ENCODE measurements around the gene PSME1.
"Not testable (repeated sequence)": the region's sequence is repeated elsewhere in the genome, so short reads cannot be mapped to it uniquely, and the experiment has no call there.

Gene PSME1

DNA sequence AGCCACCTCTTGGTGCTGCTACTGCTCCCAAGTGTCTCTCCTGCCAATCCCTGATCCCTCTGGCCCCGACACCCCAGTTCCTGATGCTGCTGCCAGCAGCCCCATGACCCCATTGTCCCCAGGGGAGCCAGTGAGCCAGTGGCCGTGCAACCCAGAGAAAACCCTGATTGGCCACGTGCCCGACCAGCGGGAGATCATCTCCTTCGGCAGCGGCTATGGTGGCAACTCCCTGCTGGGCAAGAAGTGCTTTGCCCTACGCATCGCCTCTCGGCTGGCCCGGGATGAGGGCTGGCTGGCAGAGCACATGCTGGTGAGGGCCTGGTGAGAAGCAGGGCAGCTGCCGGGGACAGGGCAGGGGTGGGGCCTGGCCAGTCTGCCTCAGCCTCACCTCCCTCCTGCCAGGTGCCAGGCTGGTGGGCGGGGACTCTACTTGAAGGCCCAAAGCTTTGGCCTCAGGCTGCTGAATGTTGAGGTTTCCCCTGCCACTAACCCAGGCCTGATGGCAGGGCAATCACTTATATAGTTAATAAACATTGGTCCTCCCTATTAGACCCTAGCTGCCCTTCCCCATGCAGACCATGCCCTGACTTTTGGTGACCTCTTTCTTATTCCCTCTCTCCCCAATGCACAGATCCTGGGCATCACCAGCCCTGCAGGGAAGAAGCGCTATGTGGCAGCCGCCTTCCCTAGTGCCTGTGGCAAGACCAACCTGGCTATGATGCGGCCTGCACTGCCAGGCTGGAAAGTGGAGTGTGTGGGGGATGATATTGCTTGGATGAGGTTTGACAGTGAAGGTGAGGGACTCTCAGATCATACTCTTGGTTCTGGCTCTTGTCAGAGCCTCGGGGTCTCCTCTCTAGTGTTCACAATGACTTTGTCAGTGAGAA lies 36.8 kb upstream of the PSME1 start:
- Mint-ChIP-seq H3K36me3 (peaks cover 21% of the 10 kb centered on the region), H3K4me3 (no peak overlapping the region), H3K27me3 (no peaks in the 10 kb centered on the region), H3K9me3 (no peaks in the 10 kb centered on the region), H3K27ac (peak overlapping the region; percentile 65), H3K4me1 (peaks cover 17% of the 10 kb centered on the region)

DNA sequence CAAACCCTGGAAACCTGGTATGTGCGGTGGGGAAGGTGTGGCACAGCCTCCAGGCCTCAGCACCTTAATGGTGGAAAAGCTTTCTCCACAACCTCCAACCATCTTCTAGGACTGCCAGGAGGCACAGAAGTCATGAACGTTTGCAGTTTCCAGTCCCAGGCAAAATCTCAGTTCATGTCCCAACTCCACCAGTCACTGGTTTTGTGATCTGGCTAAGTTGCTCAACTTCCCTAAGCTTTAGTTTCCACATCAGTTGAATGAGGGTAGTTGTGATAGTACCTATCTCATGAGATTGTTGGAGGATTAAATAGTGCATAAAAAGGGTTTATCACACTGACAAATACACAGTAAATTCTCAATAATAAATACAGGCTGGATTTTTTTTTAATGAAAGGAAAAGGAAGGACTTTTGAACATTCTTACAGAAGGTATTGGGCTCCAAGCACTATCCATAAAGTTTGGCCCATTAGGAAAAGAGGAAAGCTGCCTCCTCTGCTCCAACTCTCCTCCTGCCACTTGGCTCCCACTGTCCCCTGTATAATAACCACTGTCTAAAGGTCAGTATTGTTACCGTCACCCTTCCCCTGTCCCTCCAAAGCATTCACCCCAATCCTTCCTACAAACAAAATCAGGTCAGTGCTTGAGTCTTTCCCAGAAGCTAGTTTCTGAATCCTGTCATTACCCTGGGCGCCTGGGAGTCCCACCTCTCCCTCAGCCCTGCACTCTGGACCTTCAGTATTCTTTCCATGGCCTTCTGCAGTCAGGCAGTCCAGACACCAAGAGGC lies 35.6 kb upstream of the PSME1 start:
- H3K4me3 Mint-ChIP-seq, result no peak overlapping the region
- H3K27me3 Mint-ChIP-seq, result no peaks in the 10 kb centered on the region
- H3K4me1 Mint-ChIP-seq, result peaks cover 12% of the 10 kb centered on the region
- H3K36me3 Mint-ChIP-seq, result peaks cover 23% of the 10 kb centered on the region
- H3K27ac Mint-ChIP-seq, result no peak overlapping the region
- H3K9me3 Mint-ChIP-seq, result no peaks in the 10 kb centered on the region

DNA sequence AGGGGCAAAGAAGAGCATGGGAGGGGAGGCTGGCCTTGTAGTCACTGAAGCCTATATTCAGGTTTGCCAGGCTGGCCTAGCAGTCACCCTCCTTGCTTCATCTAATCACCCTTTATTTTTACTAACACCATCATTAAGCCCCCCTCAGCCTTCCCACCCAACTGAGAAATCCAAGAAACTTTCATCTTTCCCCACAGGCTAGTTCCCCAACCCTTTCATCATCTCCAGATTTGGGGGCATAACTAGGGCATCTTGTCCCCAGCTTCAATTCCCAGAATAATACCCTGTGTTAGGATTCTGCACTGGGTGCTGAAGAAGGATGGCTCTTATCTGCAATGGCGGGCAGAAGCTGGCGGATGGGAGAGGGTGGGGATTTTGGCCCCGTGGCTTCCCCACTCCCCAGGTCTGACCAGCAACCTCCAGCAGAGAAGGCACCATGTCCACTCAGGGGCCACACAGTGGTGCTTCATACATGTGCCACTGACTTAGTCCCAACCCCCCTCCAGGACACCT lies 35.0 kb upstream of the PSME1 start:
- Mint-ChIP-seq H3K4me1 (peaks cover 8% of the 10 kb centered on the region), H3K27me3 (no peaks in the 10 kb centered on the region), H3K9me3 (no peaks in the 10 kb centered on the region), H3K36me3 (peaks cover 22% of the 10 kb centered on the region), H3K27ac (no peak overlapping the region), H3K4me3 (no peak overlapping the region)

DNA sequence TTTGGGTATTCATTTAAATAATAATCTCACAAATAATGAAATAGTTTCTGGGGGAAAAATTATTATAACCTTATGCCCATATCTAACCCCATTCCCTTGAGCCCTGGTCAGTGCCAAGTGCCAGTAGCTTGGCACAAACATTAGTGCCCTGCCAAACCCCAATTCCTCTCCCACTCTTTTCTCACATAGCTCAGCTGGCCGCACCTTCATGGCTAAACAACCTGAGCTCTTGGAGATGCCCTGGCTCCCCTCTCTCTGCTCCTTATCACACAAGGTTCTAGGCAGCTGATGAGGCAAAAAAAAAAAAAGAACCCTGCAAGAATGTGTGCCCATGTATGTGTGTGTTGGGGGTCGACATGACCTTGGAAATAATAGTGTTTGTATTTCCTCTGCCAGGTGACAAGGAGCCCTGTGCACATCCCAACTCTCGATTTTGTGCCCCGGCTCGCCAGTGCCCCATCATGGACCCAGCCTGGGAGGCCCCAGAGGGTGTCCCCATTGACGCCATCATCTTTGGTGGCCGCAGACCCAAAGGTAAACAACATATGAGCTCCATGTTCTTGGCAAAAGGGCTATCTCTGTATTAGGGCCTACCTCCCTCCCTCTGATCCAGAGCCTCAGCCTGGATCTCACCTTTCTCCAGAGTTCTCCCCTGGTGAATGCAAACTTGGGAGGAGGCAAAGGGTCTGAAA lies 33.5 kb upstream of the PSME1 start:
- Mint-ChIP-seq H3K27me3 (no peaks in the 10 kb centered on the region), H3K27ac (no peak overlapping the region), H3K9me3 (no peaks in the 10 kb centered on the region), H3K36me3 (peaks cover 22% of the 10 kb centered on the region), H3K4me3 (no peak overlapping the region), H3K4me1 (peaks cover 1% of the 10 kb centered on the region)

DNA sequence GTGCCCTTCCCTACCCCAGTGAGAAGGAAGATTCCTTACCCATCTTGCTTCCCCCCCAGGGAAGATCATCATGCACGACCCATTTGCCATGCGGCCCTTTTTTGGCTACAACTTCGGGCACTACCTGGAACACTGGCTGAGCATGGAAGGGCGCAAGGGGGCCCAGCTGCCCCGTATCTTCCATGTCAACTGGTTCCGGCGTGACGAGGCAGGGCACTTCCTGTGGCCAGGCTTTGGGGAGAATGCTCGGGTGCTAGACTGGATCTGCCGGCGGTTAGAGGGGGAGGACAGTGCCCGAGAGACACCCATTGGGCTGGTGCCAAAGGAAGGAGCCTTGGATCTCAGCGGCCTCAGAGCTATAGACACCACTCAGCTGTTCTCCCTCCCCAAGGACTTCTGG lies 32.5 kb upstream of the PSME1 start:
- no peaks in the 10 kb centered on the region for H3K27me3 Mint-ChIP-seq
- H3K36me3 Mint-ChIP-seq, result peaks cover 22% of the 10 kb centered on the region
- no peaks in the 10 kb centered on the region for H3K9me3 Mint-ChIP-seq
- peaks cover 4% of the 10 kb centered on the region for H3K4me1 Mint-ChIP-seq
- no peak overlapping the region for H3K27ac Mint-ChIP-seq
- no peak overlapping the region for H3K4me3 Mint-ChIP-seq

DNA sequence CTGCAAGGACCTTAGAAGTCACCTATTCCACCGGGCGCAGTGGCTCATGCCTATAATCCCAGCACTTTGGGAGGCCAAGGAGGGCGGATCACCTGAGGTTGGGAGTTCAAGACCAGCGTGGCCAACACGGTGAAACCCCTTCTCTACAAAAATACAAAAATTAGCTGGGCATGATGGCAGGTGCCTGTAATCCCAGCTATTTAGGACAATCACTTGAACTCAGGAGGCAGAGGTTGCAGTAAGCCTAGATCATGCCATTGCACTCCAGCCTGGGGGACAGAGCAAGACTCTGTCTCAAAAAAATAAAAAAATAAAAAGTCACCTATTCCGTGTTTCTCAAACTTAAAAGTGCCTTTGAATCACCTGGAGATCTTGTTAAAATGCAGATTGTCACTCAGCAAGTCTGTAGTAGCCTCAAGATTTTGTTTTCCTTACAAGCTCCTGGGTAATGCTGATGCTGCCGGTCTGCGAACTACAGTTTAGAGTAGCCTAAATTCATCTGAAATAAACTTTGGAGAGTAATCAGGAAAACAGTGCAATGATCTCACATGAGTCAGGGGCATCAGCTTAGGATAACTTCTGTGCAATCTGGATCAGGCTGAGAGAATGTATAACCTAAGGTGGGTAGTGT lies 30.3 kb upstream of the PSME1 start:
- not testable (repeated sequence) for H3K4me3 Mint-ChIP-seq, H3K9me3 Mint-ChIP-seq, H3K27me3 Mint-ChIP-seq, H3K27ac Mint-ChIP-seq
- H3K36me3 Mint-ChIP-seq, result peaks cover 15% of the 10 kb centered on the region
- peaks cover 15% of the 10 kb centered on the region for H3K4me1 Mint-ChIP-seq

DNA sequence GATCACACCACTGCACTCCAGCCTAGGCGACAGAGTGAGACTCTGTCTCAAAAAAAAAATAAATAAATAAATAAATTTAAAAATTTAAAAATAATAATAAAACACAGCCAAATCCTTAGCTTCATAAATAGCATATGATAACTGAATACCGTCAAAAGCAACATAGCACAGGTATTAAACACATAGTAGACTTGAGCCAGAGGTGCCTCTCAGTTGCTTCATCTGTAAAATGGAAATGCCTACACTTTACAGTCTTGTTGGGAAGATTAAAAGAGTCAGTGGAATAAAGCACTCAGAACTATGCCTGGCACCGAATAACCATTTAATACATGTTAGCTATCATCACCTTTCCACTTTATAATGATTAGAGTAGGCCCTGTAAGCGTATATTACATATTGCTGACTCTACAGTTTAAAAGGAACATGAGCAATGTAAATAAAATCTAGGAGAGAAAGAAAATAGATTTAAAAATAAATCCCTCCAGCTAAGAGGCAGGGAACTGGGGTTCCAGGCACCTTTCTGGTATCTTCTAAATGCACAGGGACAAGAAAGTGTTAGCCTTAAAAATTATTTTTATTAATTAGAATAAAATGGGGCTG lies 29.2 kb upstream of the PSME1 start:
- Mint-ChIP-seq H3K27me3 (no peaks in the 10 kb centered on the region), H3K27ac (no peak overlapping the region)

DNA sequence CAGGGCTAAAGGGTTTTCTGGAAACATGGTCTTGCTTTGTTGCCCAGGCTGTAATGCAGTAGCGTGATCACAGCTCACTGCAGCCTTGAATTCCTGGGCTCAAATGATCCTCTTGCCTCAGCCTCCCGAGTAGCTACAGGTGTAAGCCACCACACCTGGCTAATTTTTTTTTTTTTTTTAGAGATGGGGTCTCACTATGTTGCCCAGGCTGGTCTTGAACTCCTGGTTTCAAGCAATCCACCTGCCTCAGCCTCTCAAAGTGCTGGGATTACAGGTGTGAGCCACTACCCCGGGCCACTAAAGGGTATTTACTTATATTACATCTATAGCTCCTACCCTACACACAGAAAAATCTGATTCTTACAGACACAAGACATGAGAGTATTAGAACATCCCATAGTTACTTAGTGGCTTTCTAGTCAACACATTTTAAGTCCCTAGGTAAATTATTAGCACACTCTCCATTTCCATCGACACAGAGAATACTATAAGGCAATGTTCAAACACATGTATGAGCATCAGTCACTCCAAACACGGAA lies 27.6 kb upstream of the PSME1 start:
- Mint-ChIP-seq H3K4me1 (peaks cover 16% of the 10 kb centered on the region), H3K27me3 (no peaks in the 10 kb centered on the region), H3K9me3 (no peaks in the 10 kb centered on the region), H3K27ac (peak overlapping the region; percentile 93), H3K4me3 (no peak overlapping the region), H3K36me3 (peaks cover 9% of the 10 kb centered on the region)

More for the DNA sequence above, 29.2 kb upstream of the PSME1 start:
- Mint-ChIP-seq H3K36me3 (peaks cover 13% of the 10 kb centered on the region), H3K4me1 (peaks cover 16% of the 10 kb centered on the region), H3K4me3 (no peak overlapping the region), H3K9me3 (no peaks in the 10 kb centered on the region)

DNA sequence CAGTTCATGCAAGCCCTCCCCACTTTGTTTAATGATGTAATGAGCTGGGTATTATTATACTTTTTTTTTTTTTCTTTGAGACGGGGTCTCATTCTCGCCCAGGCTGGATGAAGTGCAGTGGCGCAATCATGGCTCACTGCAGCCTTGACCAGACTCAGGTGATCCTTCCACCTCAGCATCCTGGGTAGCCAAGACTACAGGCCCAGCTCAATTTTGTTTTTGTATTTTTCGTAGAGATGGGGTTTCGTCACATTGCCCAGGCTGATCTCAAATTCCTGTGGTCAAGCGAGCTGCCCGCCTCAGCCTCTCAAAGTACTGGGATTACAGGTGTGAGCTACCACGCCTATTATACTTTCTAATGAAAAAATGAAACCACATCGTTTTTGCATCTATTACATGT lies 25.9 kb upstream of the PSME1 start:
- no peaks in the 10 kb centered on the region for H3K27me3 Mint-ChIP-seq
- no peak overlapping the region for H3K4me3 Mint-ChIP-seq
- H3K27ac Mint-ChIP-seq, result no peak overlapping the region
- no peaks in the 10 kb centered on the region for H3K9me3 Mint-ChIP-seq
- no peaks in the 10 kb centered on the region for H3K36me3 Mint-ChIP-seq
- H3K4me1 Mint-ChIP-seq, result peaks cover 17% of the 10 kb centered on the region

DNA sequence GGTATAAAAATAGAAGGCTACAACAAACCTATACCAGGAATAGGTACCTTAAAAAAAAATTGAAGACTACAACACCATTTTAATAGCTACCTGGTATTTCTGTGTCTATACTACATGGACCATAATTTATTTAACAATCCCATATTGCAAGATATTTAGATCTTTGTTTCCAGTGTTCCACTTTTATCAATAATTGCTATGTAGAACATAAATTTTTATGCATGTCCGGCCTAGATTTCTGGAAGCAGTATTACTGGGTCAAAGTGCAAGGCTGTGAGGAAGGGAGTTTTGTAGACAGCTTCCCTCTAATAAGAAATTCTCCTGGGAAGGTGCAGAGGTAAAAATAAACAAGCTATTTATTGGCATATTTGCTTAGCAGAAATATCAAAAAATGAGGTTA lies 25.5 kb upstream of the PSME1 start:
- Mint-ChIP-seq H3K9me3 (no peaks in the 10 kb centered on the region), H3K36me3 (no peaks in the 10 kb centered on the region), H3K27me3 (no peaks in the 10 kb centered on the region), H3K4me3 (no peak overlapping the region), H3K27ac (no peak overlapping the region), H3K4me1 (peaks cover 22% of the 10 kb centered on the region)

DNA sequence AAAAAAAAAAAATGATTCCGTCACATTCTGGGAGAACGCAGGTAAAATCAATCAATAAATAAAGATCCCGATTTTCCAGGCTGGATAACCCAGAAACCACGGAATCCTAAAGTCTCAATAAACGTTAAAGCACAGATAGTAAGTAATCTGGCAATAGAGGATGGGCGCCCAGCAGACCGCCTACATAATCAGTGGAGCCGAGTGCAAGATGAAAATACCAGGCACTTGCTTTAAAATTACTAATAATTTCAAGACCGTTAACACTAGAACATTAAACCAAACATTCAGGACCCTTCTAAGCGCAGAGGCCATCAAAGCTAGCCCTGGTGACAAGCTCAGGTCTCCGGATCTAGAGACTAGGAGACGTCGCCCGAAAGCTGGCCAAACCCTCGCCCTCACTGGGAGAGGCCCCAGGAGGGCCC lies 22.6 kb upstream of the PSME1 start:
- Mint-ChIP-seq H3K36me3 (peaks cover 2% of the 10 kb centered on the region), H3K27me3 (no peaks in the 10 kb centered on the region), H3K4me3 (peak overlapping the region; percentile 97), H3K9me3 (no peaks in the 10 kb centered on the region), H3K4me1 (peaks cover 39% of the 10 kb centered on the region), H3K27ac (peak overlapping the region; percentile 99)

DNA sequence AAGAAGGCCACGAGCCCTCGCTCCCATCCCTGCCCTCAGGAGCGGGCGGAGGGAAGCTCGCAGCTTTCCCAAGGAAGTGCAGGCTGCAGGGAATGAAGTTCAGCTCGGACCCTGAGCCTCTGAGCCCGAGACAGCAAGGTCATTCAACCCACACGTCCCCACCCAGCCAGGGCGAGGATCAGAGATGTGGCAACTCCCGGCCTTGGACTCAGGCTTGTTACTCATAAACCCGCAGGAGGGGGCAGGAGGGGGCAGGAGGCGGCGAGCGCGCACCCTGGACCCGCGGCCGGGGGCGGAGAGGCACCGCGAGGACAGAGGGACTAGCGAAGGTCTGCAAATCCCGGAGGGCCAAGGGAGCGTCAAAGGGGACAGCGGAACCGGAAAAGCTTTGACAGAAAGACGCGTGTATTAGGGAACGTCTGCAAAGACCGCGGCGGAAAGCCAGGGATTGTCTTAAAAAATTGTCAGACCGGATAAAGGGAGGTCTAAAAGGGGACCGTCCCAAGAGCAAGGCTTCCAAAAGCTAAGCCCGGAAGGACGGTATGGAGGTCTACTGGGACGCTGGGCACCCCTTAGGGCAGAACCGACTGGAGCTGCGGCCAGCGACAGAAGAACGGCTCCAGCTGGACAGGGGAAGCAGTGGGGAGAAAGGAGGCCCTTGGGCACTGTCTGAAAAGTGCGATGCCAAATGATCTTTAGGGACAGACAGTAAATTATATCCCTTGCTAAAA lies 22.0 kb upstream of the PSME1 start:
- H3K4me1 Mint-ChIP-seq, result peaks cover 33% of the 10 kb centered on the region
- no peaks in the 10 kb centered on the region for H3K27me3 Mint-ChIP-seq
- H3K4me3 Mint-ChIP-seq, result peak overlapping the region; percentile 97
- H3K27ac Mint-ChIP-seq, result peak overlapping the region; percentile 99
- H3K36me3 Mint-ChIP-seq, result peaks cover 4% of the 10 kb centered on the region
- no peaks in the 10 kb centered on the region for H3K9me3 Mint-ChIP-seq

DNA sequence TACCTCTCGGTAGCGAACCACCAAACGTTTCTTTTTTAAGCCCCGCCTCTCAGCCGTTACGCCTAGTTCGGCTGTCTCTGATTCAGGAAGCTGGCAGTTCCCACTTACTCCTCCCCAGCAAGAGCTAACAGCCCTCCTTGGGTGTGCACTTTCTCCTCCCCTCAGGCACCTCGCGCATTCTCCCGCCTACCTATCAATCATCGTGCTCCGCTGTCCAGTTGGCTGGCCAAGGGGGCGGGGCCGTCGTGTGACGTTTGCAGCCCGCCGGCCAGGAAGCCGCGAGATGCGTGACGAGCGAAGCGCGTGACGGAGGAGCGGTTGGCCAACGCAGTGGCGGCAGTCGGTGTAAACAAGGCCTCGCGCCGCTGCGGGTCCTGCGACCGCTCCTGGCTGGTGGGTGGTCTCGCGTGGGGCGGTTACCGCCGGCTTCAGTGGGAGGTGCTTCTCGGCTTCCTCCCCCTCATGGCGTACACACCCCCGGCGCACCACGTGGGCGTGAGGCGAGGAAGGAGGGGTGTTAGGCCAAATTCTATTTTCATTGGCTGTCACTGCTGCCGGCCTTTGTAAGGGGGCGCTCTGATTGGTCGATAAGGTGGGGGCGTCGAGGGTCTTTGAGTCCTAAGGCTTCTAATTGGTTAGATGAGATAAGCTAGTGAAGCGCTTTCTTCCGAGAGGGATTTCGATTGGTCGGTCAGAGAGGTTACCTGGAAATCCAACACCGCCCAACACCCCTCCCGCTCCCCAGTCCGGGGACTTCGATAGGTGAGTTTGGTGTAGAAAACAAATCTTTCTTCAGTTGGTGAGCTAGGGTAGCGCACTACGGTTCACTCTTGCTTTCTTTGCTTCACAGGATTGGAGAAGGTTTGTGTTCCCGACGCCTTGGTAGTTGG lies 21.2 kb upstream of the PSME1 start, which contains the start of the genes DCAF11 and NRL:
Gene DCAF11, plus strand, starts transcription at position 246 of the 890 bp plus-strand sequence. CDS start 818 bp downstream, outside the sequence.
Gene NRL, minus strand, starts transcription at position 418 of the 890 bp plus-strand sequence. CDS start 32,101 bp downstream, outside the sequence.
- Mint-ChIP-seq H3K27me3 (no peaks in the 10 kb centered on the region), H3K36me3 (peaks cover 4% of the 10 kb centered on the region), H3K4me3 (peak within 1 kb of the TSS; percentile 97), H3K9me3 (no peaks in the 10 kb centered on the region), H3K27ac (peak within 1 kb of the TSS; percentile 99), H3K4me1 (peaks cover 31% of the 10 kb centered on the region)
